Keratinocyte (primary cell): ENCODE measurements around the gene B9D1. TPM values are rescaled to one million over a fixed set of nuclear protein-coding genes. Genes with fewer than 3 reads are reported as not detected.

Experiments
- DNase-seq: peaks from one replicate; pipeline ENCODE4 v3.0.0-alpha.2; 2011; ENCODE audit warnings: low read depth, missing footprints, low spot score
- FAIRE-seq: peaks from 2 replicates; lab custom pipeline; 2011; peaks lifted over from hg19 to GRCh38; lab: Jason Lieb, UNC
- H2AFZ ChIP-seq: 2 replicates; pipeline ENCODE4 v1.6.0; 2012; ENCODE audit warnings: low read length, control low read depth, inconsistent platforms; ENCODE audit not compliant: control insufficient read depth
- H3K27ac ChIP-seq: 2 replicates; pipeline ENCODE4 v1.5.1; 2011; ENCODE audit warnings: low read length; ENCODE audit not compliant: control insufficient read depth, insufficient read depth
- H3K27me3 ChIP-seq: 3 replicates; pipeline ENCODE4 v1.6.0; 2011; ENCODE audit warnings: low read length; ENCODE audit not compliant: control insufficient read depth, insufficient read depth; ENCODE audit errors: extremely low read depth
- H3K36me3 ChIP-seq, 2 experiments: 2 replicates in 1 of 2; 3 replicates in 1 of 2; pipeline ENCODE4 v1.5.1; 2011; ENCODE audit warnings: low read length in 2 of 2, mild to moderate bottlenecking in 1 of 2; ENCODE audit not compliant: control insufficient read depth in 2 of 2, insufficient read depth in 2 of 2; ENCODE audit errors: extremely low read depth in 1 of 2
- H3K4me1 ChIP-seq: 3 replicates; pipeline ENCODE4 v1.5.1; 2011; ENCODE audit warnings: low read length; ENCODE audit not compliant: control insufficient read depth, insufficient read depth; ENCODE audit errors: extremely low read depth
- H3K4me2 ChIP-seq: 3 replicates; pipeline ENCODE4 v1.6.0; 2011; ENCODE audit warnings: low read depth, low read length; ENCODE audit not compliant: control insufficient read depth, insufficient read depth; ENCODE audit errors: extremely low read depth
- H3K4me3 ChIP-seq, 3 experiments: fragments of 200-600 bp in 1 of 3; sonication (generic) in 1 of 3; 2 replicates in 2 of 3; 3 replicates in 1 of 3; pipeline ENCODE4 v1.5.1; 2011 to 2016; ENCODE audit warnings: low read length in 3 of 3, mild to moderate bottlenecking in 3 of 3, control low read depth in 2 of 3, inconsistent platforms in 1 of 3, low read depth in 1 of 3, mixed read lengths in 1 of 3, mixed run types in 1 of 3, moderate library complexity in 1 of 3; ENCODE audit not compliant: control insufficient read depth in 2 of 3, insufficient read depth in 2 of 3; ENCODE audit errors: extremely low read depth in 1 of 3
- H3K79me2 ChIP-seq: 2 replicates; pipeline ENCODE4 v1.6.0; 2012; ENCODE audit warnings: low read length; ENCODE audit not compliant: control insufficient read depth, insufficient read depth
- H3K9ac ChIP-seq: 3 replicates; pipeline ENCODE4 v1.6.0; 2011; ENCODE audit warnings: low read length; ENCODE audit not compliant: control insufficient read depth, insufficient read depth; ENCODE audit errors: extremely low read depth
- H3K9me1 ChIP-seq: 3 replicates; pipeline ENCODE4 v1.6.0; 2011; ENCODE audit warnings: low read length; ENCODE audit not compliant: control insufficient read depth, insufficient read depth; ENCODE audit errors: extremely low read depth
- H3K9me3 ChIP-seq: 2 replicates; pipeline ENCODE4 v1.5.1; 2012; ENCODE audit warnings: low read depth, low read length; ENCODE audit not compliant: control insufficient read depth
- H4K20me1 ChIP-seq: 3 replicates; pipeline ENCODE4 v1.6.0; 2011; ENCODE audit warnings: low read length; ENCODE audit not compliant: control insufficient read depth, insufficient read depth; ENCODE audit errors: extremely low read depth
- CTCF ChIP-seq, 3 experiments: IDR thresholded peaks in 1 of 3; conservative IDR thresholded peaks in 1 of 3; optimal IDR thresholded peaks in 1 of 3; 2 replicates in 2 of 3; 3 replicates in 1 of 3; pipeline versions ENCODE3 to v1.5.1; 2011; ENCODE audit warnings: low read length in 3 of 3, mild to moderate bottlenecking in 3 of 3, moderate library complexity in 2 of 3, control low read depth in 1 of 3, inconsistent platforms in 1 of 3; ENCODE audit not compliant: insufficient read depth in 2 of 3; ENCODE audit errors: extremely low read depth in 1 of 3
- EZH2 ChIP-seq: IDR thresholded peaks from one replicate; pipeline ENCODE4 v1.6.1; 2012; ENCODE audit warnings: inconsistent platforms, mild to moderate bottlenecking, low read length, moderate library complexity
- dilution Hi-C: fragments of 300-500 bp; cut with MboI; formaldehyde crosslinking; loops from one replicate; pipeline ENCODE4 v1.7.0; 2020; ENCODE audit warnings: low sequenced_read_pairs; ENCODE audit not compliant: extremely low pct_ligation_motif_present
- polyA plus RNA-seq, 5 experiments: library from polyadenylated mRNA; depleted of rRNA in 3 of 5; stranded (reverse) in 3 of 5; stranded (forward) in 1 of 5; unstranded in 1 of 5; fragments of >200 nt; gene quantifications; 1 replicate in 1 of 5; 2 replicates in 3 of 5; 3 replicates in 1 of 5; pipeline versions ENCODE4 v1.2.1 to v1.2.3, GENCODE V29; 2011 to 2012; ENCODE audit warnings: missing spikeins in 2 of 5, low read depth in 1 of 5, low replicate concordance in 1 of 5

B9D1 gene
- polyA plus RNA-seq, 1 donor (not counting 4 experiments of a cell fraction or from before 2014, with no cell fraction given): 30.3 TPM

- Histone ChIP-seq H3K36me3 (peaks cover 12 to 15% of the 10 kb centered on the region in 2 experiments), H3K9me1 (peaks cover 5% of the 10 kb centered on the region), H3K4me2 (no peak overlapping the region), H3K4me1 (peaks cover 12% of the 10 kb centered on the region), H3K4me3 (no peak overlapping the region), H3K79me2 (no peaks in the 10 kb centered on the region), H3K9me3 (no peaks in the 10 kb centered on the region), H3K27ac (no peak overlapping the region), H3K27me3 (no peaks in the 10 kb centered on the region), H2AFZ (no peak overlapping the region), H4K20me1 (no peaks in the 10 kb centered on the region), H3K9ac (no peak overlapping the region)
- DNase-seq: no peak
- no peak for FAIRE-seq
- dilution Hi-C loops: no loop called here
- TF ChIP-seq EZH2 (no peak), CTCF (optimal IDR thresholded peaks at IDR 0.05 in 1 of 3, IDR thresholded peaks at IDR 0.05 in 1 of 3, conservative IDR thresholded peaks at IDR 0.05 in 1 of 3; ENCODE audit: extremely low read depth in 1 of 3, insufficient read depth in 2 of 3, low read length in 3 of 3) (no peak)
Measured at GRCh38 chr17:19334331-19334730, 28.2 kb downstream of the B9D1 start.

GRCh38 chr17:19333736-19334290 is 28.7 kb downstream of the B9D1 start:
- dilution Hi-C loops: no loop called here
- Histone ChIP-seq H3K9ac (no peak overlapping the region), H2AFZ (no peak overlapping the region), H3K4me3 (no peak overlapping the region), H3K9me1 (peaks cover 5% of the 10 kb centered on the region), H3K79me2 (no peaks in the 10 kb centered on the region), H4K20me1 (no peaks in the 10 kb centered on the region), H3K36me3 (peaks cover 15 to 18% of the 10 kb centered on the region in 2 experiments), H3K4me2 (no peak overlapping the region), H3K4me1 (peaks cover 12% of the 10 kb centered on the region), H3K27ac (no peak overlapping the region), H3K9me3 (no peaks in the 10 kb centered on the region), H3K27me3 (no peaks in the 10 kb centered on the region)
- no peak for TF ChIP-seq CTCF (optimal IDR thresholded peaks at IDR 0.05 in 1 of 3, IDR thresholded peaks at IDR 0.05 in 1 of 3, conservative IDR thresholded peaks at IDR 0.05 in 1 of 3; ENCODE audit: extremely low read depth in 1 of 3, insufficient read depth in 2 of 3, low read length in 3 of 3)
- no peak for TF ChIP-seq EZH2
- DNase-seq: no peak
- FAIRE-seq: no peak
